ENCODE measurements around the gene TSNAXIP1. TPM values are rescaled to one million over a fixed set of nuclear protein-coding genes. Genes with fewer than 3 reads are reported as not detected.

TSNAXIP1 gene
- total RNA-seq, 1 donor from 2014 or later: 4.1 TPM

DNA sequence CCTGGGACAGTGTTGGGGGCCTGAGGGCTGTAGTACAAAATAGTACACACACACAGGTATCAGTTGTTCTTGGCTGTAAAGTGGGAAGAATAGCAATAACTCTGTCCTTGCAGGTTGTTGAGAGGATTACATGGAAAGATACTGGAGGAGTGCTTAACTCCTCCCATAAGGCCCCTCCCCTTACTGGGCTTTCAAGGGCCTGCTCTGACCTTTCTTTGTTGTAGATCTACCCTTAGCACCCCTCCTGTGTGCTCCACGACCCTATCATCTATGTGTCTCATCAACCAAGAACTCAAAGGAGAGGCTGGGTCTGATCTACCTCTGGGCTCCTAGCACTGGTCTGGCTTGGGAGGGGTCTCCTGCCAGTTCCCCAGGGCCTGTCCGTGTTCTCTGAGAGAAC, 57.9 kb downstream of the TSNAXIP1 start:
- Mint-ChIP-seq H3K36me3 (ENCODE audit: unreplicated experiment) (peaks cover 14% of the 10 kb centered on the region), H3K4me1 (ENCODE audit: unreplicated experiment) (peaks cover 26% of the 10 kb centered on the region), H3K9me3 (ENCODE audit: unreplicated experiment) (no peaks in the 10 kb centered on the region), H3K27ac (ENCODE audit: unreplicated experiment) (peak overlapping the region; percentile 60), H3K27me3 (ENCODE audit: unreplicated experiment) (no peaks in the 10 kb centered on the region), H3K4me3 (ENCODE audit: unreplicated experiment) (no peak overlapping the region)
- TF ChIP-seq, protein P1, sequence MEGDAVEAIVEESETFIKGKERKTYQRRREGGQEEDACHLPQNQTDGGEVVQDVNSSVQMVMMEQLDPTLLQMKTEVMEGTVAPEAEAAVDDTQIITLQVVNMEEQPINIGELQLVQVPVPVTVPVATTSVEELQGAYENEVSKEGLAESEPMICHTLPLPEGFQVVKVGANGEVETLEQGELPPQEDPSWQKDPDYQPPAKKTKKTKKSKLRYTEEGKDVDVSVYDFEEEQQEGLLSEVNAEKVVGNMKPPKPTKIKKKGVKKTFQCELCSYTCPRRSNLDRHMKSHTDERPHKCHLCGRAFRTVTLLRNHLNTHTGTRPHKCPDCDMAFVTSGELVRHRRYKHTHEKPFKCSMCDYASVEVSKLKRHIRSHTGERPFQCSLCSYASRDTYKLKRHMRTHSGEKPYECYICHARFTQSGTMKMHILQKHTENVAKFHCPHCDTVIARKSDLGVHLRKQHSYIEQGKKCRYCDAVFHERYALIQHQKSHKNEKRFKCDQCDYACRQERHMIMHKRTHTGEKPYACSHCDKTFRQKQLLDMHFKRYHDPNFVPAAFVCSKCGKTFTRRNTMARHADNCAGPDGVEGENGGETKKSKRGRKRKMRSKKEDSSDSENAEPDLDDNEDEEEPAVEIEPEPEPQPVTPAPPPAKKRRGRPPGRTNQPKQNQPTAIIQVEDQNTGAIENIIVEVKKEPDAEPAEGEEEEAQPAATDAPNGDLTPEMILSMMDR (IDR thresholded peaks at IDR 0.05): no peak
- DNase-seq (ENCODE audit: extremely low spot score, unreplicated experiment): no peak

DNA sequence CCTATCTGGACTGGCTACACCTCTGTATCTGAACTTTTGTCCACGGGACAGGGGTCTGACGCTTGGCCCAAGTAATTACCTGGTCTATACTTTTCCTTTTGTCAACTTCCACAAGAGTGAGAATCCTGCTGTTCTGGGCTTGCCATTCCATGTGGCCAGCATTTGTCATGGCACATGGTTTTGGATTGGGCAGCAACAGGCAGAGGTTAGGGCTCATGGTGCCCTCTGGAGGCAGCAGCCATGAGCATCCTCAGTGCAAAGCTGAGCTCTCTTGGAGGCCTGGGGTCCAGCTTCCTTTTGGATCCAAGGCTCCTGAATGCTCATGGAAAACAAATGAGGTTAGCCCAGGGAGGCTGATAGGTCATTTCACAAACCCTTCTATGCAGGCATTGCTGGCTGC, 58.6 kb downstream of the TSNAXIP1 start:
- Mint-ChIP-seq H3K27me3 (ENCODE audit: unreplicated experiment) (no peaks in the 10 kb centered on the region), H3K4me1 (ENCODE audit: unreplicated experiment) (peaks cover 26% of the 10 kb centered on the region), H3K36me3 (ENCODE audit: unreplicated experiment) (peaks cover 20% of the 10 kb centered on the region), H3K4me3 (ENCODE audit: unreplicated experiment) (no peak overlapping the region), H3K9me3 (ENCODE audit: unreplicated experiment) (no peaks in the 10 kb centered on the region), H3K27ac (ENCODE audit: unreplicated experiment) (no peak overlapping the region)
- TF ChIP-seq, protein P1 (IDR thresholded peaks at IDR 0.05): peak; percentile 39
- DNase-seq (ENCODE audit: extremely low spot score, unreplicated experiment): no peak

DNA sequence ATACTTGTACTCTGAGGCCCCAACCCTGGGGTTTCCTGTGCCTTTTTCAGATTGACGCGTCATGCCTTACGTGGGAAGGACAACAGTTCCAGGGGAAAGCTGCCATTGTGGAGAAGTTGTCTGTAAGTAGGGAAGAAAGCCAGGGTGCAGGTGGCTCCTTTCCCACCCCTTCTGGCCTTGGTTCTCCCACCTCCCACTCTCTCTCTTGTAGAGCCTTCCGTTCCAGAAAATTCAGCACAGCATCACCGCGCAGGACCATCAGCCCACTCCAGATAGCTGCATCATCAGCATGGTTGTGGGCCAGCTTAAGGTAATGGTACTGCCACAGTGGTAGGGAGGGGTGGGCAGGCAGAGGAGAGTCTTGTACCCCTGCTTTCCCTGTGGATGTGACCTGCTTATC, 61.6 kb downstream of the TSNAXIP1 start:
- Mint-ChIP-seq H3K4me1 (ENCODE audit: unreplicated experiment) (peaks cover 10% of the 10 kb centered on the region), H3K27me3 (ENCODE audit: unreplicated experiment) (no peaks in the 10 kb centered on the region), H3K9me3 (ENCODE audit: unreplicated experiment) (no peaks in the 10 kb centered on the region), H3K4me3 (ENCODE audit: unreplicated experiment) (no peak overlapping the region), H3K27ac (ENCODE audit: unreplicated experiment) (no peak overlapping the region), H3K36me3 (ENCODE audit: unreplicated experiment) (peaks cover 25% of the 10 kb centered on the region)
- no peak for DNase-seq (ENCODE audit: extremely low spot score, unreplicated experiment)
- TF ChIP-seq, protein P1 (IDR thresholded peaks at IDR 0.05): no peak

DNA sequence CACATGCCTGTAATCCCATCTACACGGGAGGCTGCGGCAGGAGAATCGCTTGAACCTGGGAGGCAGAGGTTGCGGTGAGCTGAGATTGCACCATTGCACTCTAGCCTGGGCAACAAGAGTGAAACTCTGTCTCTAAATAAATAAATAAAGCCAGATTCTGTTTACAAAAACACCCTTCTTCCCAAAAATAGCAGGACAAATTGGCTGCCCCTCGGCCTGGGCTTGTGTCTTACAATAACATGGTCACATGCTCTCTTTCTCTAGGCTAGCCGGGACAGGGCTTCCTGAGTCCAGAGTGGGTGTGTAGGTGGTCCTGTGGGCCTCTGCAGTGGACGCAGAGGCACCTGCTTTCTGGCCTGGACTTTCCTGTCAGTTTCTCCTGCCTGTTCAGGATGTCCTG, 63.0 kb downstream of the TSNAXIP1 start:
- TF ChIP-seq, protein P1 (IDR thresholded peaks at IDR 0.05): no peak
- Mint-ChIP-seq H3K27ac (ENCODE audit: unreplicated experiment) (no peak overlapping the region), H3K4me1 (ENCODE audit: unreplicated experiment) (peaks cover 17% of the 10 kb centered on the region), H3K9me3 (ENCODE audit: unreplicated experiment) (no peaks in the 10 kb centered on the region), H3K36me3 (ENCODE audit: unreplicated experiment) (peaks cover 25% of the 10 kb centered on the region), H3K27me3 (ENCODE audit: unreplicated experiment) (no peaks in the 10 kb centered on the region), H3K4me3 (ENCODE audit: unreplicated experiment) (no peak overlapping the region)
- DNase-seq (ENCODE audit: extremely low spot score, unreplicated experiment): no peak

DNA sequence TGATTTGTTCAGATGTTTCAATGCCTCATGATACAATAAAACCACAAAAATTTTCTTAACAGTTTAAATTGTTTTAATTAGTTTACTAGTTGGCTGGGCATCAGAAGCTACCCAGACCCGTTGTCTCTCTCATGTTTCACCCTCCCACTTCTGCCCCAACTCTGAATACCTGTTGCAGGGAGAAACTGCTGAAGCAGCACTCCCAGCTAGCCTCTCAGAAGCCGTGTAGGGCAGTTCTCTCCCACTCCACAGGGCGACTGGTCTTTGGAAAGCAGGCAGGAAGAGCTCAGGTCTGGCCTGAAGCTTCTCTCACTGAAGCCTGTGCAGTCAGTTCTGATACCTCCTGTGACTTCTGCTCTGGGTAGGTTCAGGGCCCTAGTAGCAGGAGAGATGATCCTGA, 64.6 kb downstream of the TSNAXIP1 start:
- H3K27me3 Mint-ChIP-seq (ENCODE audit: unreplicated experiment): no peaks in the 10 kb centered on the region

More for the DNA sequence above, 64.6 kb downstream of the TSNAXIP1 start:
- Mint-ChIP-seq H3K36me3 (ENCODE audit: unreplicated experiment) (peaks cover 19% of the 10 kb centered on the region), H3K4me1 (ENCODE audit: unreplicated experiment) (peaks cover 26% of the 10 kb centered on the region), H3K27ac (ENCODE audit: unreplicated experiment) (no peak overlapping the region), H3K9me3 (ENCODE audit: unreplicated experiment) (no peaks in the 10 kb centered on the region), H3K4me3 (ENCODE audit: unreplicated experiment) (no peak overlapping the region)
- TF ChIP-seq, protein P1 (IDR thresholded peaks at IDR 0.05): no peak
- DNase-seq (ENCODE audit: extremely low spot score, unreplicated experiment): no peak

Measured in osteocyte (in vitro differentiated cells).